CD4-positive, alpha-beta T cell (primary cell): Measurements from ENCODE around the gene SLC26A2. TPM values are rescaled to one million over a fixed set of nuclear protein-coding genes. Genes with fewer than 3 reads are reported as not detected.

Experiments
- ATAC-seq: fragments of 200-7000 bp; cut with Tn5 transposase; one replicate; pipeline ENCODE4 v1.10.0; 2022; ENCODE audit warnings: mild to moderate bottlenecking; ENCODE audit not compliant: poor library complexity
- CTCF ChIA-PET: fragments of 350-600 bp; sonication (Branson Sonifier 250); formaldehyde crosslinking; loops from one replicate; lab custom pipeline; 2021; ENCODE audit warnings: antibody characterized with exemption, inconsistent platforms; lab: Charles Lee
- POLR2A ChIA-PET: fragments of 350-600 bp; sonication (Branson Sonifier 250); formaldehyde crosslinking; loops from one replicate; lab custom pipeline; 2021; ENCODE audit warnings: antibody characterized with exemption, inconsistent platforms; lab: Charles Lee
- DNase-seq, 14 experiments: peaks; one replicate each; pipeline ENCODE4 v3.0.0-alpha.2; 2013 to 2020; ENCODE audit warnings: mixed read lengths in 2 of 14
- H3K27ac ChIP-seq, 2 donors: one replicate each; pipeline versions ENCODE4 v1.5.1 to v1.7.0; 2013; ENCODE audit warnings: low read length in 2 of 2, low read depth in 1 of 2, mild to moderate bottlenecking in 1 of 2
- H3K27me3 ChIP-seq, 2 experiments: 1 replicate in 1 of 2; 2 replicates in 1 of 2; pipeline versions ENCODE4 v1.6.1 to v1.7.0; 2013; ENCODE audit warnings: low read length in 2 of 2, control low read depth in 1 of 2, mild to moderate bottlenecking in 1 of 2, moderate library complexity in 1 of 2; ENCODE audit not compliant: insufficient read depth in 2 of 2, control insufficient read depth in 1 of 2
- H3K36me3 ChIP-seq: one replicate; pipeline ENCODE4 v1.6.1; 2013; ENCODE audit warnings: low read length, control low read depth; ENCODE audit not compliant: insufficient read depth
- H3K4me1 ChIP-seq: one replicate; pipeline ENCODE4 v1.6.1; 2013; ENCODE audit warnings: low read length, control low read depth; ENCODE audit not compliant: insufficient read depth
- H3K4me3 ChIP-seq: one replicate; pipeline ENCODE4 v1.5.1; 2013; ENCODE audit warnings: mild to moderate bottlenecking, low read length, moderate library complexity
- H3K9me3 ChIP-seq, 2 experiments: 1 replicate in 1 of 2; 2 replicates in 1 of 2; pipeline versions ENCODE4 v1.6.1 to v1.7.0; 2013; ENCODE audit warnings: low read length in 2 of 2, mild to moderate bottlenecking in 2 of 2, control low read depth in 1 of 2, moderate library complexity in 1 of 2; ENCODE audit not compliant: control insufficient read depth in 1 of 2, insufficient read depth in 1 of 2
- H3K27ac Mint-ChIP-seq: one replicate; pipeline ENCODE4 v1.8.0; 2020; ENCODE audit warnings: mixed read lengths
- H3K27me3 Mint-ChIP-seq: one replicate; pipeline ENCODE4 v1.8.0; 2021; ENCODE audit warnings: mixed read lengths
- H3K36me3 Mint-ChIP-seq: one replicate; pipeline ENCODE4 v1.8.0; 2021; ENCODE audit warnings: low read depth, mixed read lengths
- H3K4me1 Mint-ChIP-seq: one replicate; pipeline ENCODE4 v1.8.0; 2021; ENCODE audit warnings: low read depth, mixed read lengths
- H3K4me3 Mint-ChIP-seq: one replicate; pipeline ENCODE4 v1.8.0; 2020; ENCODE audit warnings: mild to moderate bottlenecking, mixed read lengths
- H3K9me3 Mint-ChIP-seq: one replicate; pipeline ENCODE4 v1.8.0; 2020; ENCODE audit warnings: mixed read lengths
- intact Hi-C, 2 experiments: fragments of 100-400 bp; cut with DNase I in 1 of 2; cut with micrococcal nuclease in 1 of 2; formaldehyde crosslinking; loops; one replicate each; pipeline versions ENCODE4 v1.15.1 to v1.9.0; 2023 to 2025; cut with DNase I, micrococcal nuclease
- total RNA-seq, 174 experiments: library from RNA in 2 of 174; stranded (reverse) in 2 of 174; gene quantifications; one replicate each; pipeline ENCODE4 v1.2.3 and lab custom pipeline; 2021 to 2026
- TF ChIP-seq, protein P1 (sequence below): fragments of 200-600 bp; IDR thresholded peaks from one replicate; pipeline ENCODE4 v1.8.0; 2022; ENCODE audit warnings: antibody characterized with exemption, mild to moderate bottlenecking

Gene SLC26A2
- total RNA-seq, 2 experiments from 2014 or later: 2.8 to 4.2 TPM

DNA sequence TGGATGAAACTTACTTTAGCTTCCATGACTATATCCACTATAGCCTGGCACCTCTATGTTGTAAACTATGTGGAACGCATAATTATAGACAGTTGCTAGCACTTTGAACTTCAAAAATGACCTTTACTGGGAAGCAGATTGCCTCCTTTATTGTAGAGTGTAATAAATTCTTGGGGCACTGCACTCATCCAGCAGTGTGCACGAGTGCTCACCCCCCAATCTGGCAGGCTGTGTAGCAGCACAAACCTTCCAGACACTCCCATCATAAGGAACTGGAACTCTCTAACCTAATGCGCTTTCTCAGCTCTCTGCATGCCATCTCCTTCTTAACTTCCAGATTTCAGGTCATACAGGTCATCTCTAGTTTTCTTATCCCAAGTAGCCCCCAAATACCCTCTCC is 14.4 kb upstream of the SLC26A2 start:
- no peak for ATAC-seq
- intact Hi-C loops: no loop called here
- Mint-ChIP-seq H3K4me3 (no peak overlapping the region), H3K27ac (no peak overlapping the region), H3K9me3 (no peaks in the 10 kb centered on the region), H3K4me1 (no peaks in the 10 kb centered on the region), H3K36me3 (no peaks in the 10 kb centered on the region), H3K27me3 (peaks cover 6% of the 10 kb centered on the region)
- H3K4me3 ChIP-seq: no peak overlapping the region
- no peak for DNase-seq
- H3K27me3 ChIP-seq: peaks cover 0 to 2% of the 10 kb centered on the region in 2 experiments
- CTCF ChIA-PET: no interaction called here
- no peak overlapping the region for H3K27ac ChIP-seq
- H3K36me3 ChIP-seq: no peaks in the 10 kb centered on the region
- POLR2A ChIA-PET: interaction anchor here (1.1 kb wide), 1 partner anchor 14 kb away, joined by 3 read pairs; the partner anchor contains the start of gene SLC26A2
- no peaks in the 10 kb centered on the region for H3K9me3 ChIP-seq
- TF ChIP-seq, protein P1, sequence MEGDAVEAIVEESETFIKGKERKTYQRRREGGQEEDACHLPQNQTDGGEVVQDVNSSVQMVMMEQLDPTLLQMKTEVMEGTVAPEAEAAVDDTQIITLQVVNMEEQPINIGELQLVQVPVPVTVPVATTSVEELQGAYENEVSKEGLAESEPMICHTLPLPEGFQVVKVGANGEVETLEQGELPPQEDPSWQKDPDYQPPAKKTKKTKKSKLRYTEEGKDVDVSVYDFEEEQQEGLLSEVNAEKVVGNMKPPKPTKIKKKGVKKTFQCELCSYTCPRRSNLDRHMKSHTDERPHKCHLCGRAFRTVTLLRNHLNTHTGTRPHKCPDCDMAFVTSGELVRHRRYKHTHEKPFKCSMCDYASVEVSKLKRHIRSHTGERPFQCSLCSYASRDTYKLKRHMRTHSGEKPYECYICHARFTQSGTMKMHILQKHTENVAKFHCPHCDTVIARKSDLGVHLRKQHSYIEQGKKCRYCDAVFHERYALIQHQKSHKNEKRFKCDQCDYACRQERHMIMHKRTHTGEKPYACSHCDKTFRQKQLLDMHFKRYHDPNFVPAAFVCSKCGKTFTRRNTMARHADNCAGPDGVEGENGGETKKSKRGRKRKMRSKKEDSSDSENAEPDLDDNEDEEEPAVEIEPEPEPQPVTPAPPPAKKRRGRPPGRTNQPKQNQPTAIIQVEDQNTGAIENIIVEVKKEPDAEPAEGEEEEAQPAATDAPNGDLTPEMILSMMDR: no peak
- no peaks in the 10 kb centered on the region for H3K4me1 ChIP-seq

DNA sequence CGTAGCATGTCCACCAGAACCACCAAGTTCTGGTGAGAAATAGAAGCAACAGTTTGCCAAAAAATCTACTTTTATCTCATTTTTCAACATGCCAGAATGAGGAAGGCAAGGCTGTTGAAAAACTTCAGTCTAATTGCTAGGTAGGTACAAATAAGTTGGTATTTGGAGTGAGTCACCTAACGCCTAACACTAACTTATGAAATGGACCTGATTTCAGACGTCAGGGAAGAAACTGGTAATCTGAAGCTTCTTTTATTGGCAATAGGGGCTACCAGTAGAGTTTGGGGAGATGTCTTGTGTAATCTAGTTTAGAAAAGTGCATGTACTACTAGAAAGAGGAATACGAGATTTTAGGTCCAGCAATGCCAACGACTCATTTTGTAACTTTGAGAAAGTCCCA is 11.6 kb upstream of the SLC26A2 start:
- peaks cover 0 to 2% of the 10 kb centered on the region in 2 experiments for H3K27me3 ChIP-seq
- Mint-ChIP-seq H3K27me3 (peaks cover 6% of the 10 kb centered on the region), H3K9me3 (no peaks in the 10 kb centered on the region), H3K36me3 (no peaks in the 10 kb centered on the region), H3K4me3 (no peak overlapping the region), H3K4me1 (no peaks in the 10 kb centered on the region), H3K27ac (no peak overlapping the region)
- intact Hi-C loops: no loop called here
- TF ChIP-seq, protein P1: no peak
- ATAC-seq (no peak), DNase-seq (no peak)
- no peak overlapping the region for H3K4me3 ChIP-seq
- CTCF ChIA-PET: no interaction called here
- POLR2A ChIA-PET: interaction anchor here (1.2 kb wide), 1 partner anchor 11 kb away, joined by 4 read pairs; the partner anchor contains the start of gene SLC26A2
- no peak overlapping the region for H3K27ac ChIP-seq
- H3K9me3 ChIP-seq: no peaks in the 10 kb centered on the region
- H3K4me1 ChIP-seq: no peaks in the 10 kb centered on the region
- H3K36me3 ChIP-seq: no peaks in the 10 kb centered on the region

DNA sequence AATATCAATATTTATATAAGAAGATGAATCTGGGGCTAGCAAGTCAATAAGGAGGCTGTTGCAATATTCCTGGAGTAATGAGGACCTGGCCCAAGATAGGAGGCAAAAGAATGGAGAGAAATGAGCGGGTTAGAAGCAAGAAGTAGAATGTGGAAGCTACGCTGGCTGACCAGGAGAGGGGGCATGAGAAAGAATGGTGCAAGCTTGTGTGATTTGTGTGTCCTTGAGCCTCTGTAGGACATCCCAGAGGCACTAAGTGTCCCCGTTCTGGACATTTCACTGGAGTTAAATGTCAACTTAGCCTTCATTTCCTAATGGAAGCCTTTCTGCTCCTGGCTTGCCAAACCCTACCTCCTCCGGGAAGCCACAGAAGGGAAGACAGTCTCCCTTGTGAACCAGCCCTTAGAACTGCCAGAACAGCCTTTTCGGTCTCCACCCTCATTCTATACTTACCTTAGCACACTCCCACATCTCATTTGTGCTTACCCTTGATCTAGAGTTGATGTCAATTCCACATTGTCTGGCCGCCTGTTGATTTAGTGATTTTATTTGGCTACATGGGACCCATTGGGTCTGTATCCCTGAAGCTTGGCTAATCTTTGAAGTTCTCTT is 9.3 kb upstream of the SLC26A2 start:
- ChIA-PET POLR2A (no interaction called here), CTCF (interaction anchor here (0.7 to 2.8 kb wide), 4 partner anchors 9 to 117 kb away, joined by 3 to 6 read pairs (median 3); partner anchors contain the start of gene SLC26A2)
- no peak overlapping the region for H3K4me3 ChIP-seq
- H3K27ac ChIP-seq: no peak overlapping the region
- no peak for ATAC-seq
- H3K4me3 Mint-ChIP-seq: no peak overlapping the region
- no peaks in the 10 kb centered on the region for H3K36me3 ChIP-seq
- intact Hi-C loops: no loop called here
- DNase-seq: no peak
- H3K9me3 Mint-ChIP-seq: no peaks in the 10 kb centered on the region
- H3K27me3 ChIP-seq: peaks cover 0 to 2% of the 10 kb centered on the region in 2 experiments
- H3K4me1 Mint-ChIP-seq: no peaks in the 10 kb centered on the region
- H3K27me3 Mint-ChIP-seq: peaks cover 6% of the 10 kb centered on the region
- H3K9me3 ChIP-seq: no peaks in the 10 kb centered on the region
- no peak overlapping the region for H3K27ac Mint-ChIP-seq
- TF ChIP-seq, protein P1: no peak
- no peaks in the 10 kb centered on the region for H3K36me3 Mint-ChIP-seq
- H3K4me1 ChIP-seq: no peaks in the 10 kb centered on the region
